Measurements from ENCODE around the gene NCOR1. TPM values are rescaled to one million over a fixed set of nuclear protein-coding genes. Genes with fewer than 3 reads are reported as not detected.
A peak's percentile ranks its signal among the peaks of the same experiment; 100 is the strongest.

NCOR1 gene
- total and polyA plus RNA-seq, 2 of the 13 experiments (the other 11 are each of a cell fraction or from before 2014, with no cell fraction given) = 57.0 to 71.7 TPM

DNA sequence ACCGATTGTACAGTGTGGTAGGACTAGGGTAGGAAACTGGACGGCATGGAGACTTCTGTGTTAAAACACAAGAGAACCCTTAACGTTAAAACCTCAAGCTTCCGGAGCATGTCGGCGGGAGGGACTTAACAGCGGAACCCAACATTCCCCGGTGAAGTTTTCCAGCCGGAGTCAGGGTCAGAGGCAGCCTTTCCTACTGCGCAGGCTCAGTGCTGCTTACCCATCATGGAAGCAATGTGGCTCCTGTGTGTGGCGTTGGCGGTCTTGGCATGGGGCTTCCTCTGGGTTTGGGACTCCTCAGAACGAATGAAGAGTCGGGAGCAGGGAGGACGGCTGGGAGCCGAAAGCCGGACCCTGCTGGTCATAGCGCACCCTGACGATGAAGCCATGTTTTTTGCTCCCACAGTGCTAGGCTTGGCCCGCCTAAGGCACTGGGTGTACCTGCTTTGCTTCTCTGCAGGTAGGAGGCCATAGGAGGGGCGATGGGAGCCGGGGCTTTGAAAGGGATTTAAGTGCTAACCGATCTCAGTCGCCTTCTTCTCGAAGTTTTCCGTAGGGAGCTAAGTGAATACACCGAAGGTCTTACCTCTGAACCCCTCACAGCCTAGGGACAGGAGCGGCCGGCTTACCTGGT, 1.8 kb upstream of the NCOR1 start, which contains the start of gene PIGL (continued):
- peak; percentile 39; the same call in 1 of the 2 replicates for TF ChIP-seq ZNF770 (CRISPR knock-in tag; IDR thresholded peaks at IDR 0.05)
- no peak for TF ChIP-seq PAWR (CRISPR knock-in tag; IDR thresholded peaks at IDR 0.05; ENCODE audit: borderline replicate concordance)
- TF ChIP-seq ZNF12 (CRISPR knock-in tag; IDR thresholded peaks at IDR 0.05) = 0 out of 2 replicates have a peak, but pooled peaks have one; percentile 62
- TF ChIP-seq XRCC5 (optimal IDR thresholded peaks at IDR 0.05; ENCODE audit: low read length) = peak; percentile 94
- TF ChIP-seq, protein P1, sequence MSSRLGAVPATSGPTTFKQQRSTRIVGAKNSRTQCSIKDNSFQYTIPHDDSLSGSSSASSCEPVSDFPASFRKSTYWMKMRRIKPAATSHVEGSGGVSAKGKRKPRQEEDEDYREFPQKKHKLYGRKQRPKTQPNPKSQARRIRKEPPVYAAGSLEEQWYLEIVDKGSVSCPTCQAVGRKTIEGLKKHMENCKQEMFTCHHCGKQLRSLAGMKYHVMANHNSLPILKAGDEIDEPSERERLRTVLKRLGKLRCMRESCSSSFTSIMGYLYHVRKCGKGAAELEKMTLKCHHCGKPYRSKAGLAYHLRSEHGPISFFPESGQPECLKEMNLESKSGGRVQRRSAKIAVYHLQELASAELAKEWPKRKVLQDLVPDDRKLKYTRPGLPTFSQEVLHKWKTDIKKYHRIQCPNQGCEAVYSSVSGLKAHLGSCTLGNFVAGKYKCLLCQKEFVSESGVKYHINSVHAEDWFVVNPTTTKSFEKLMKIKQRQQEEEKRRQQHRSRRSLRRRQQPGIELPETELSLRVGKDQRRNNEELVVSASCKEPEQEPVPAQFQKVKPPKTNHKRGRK (CRISPR knock-in tag; IDR thresholded peaks at IDR 0.05) = no peak
- peak; percentile 81; the same call in 1 of the 2 replicates for TF ChIP-seq ZNF598 (CRISPR knock-in tag; IDR thresholded peaks at IDR 0.05; ENCODE audit: borderline replicate concordance)
- TF ChIP-seq JUN (CRISPR knock-in tag; IDR thresholded peaks at IDR 0.05) = no peak
- peak; percentile 60; the same call in 1 of the 2 replicates for TF ChIP-seq GMEB1 (CRISPR knock-in tag; IDR thresholded peaks at IDR 0.05; ENCODE audit: borderline replicate concordance)
- peak; percentile 78 for TF ChIP-seq JARID2 (CRISPR knock-in tag; IDR thresholded peaks at IDR 0.05; ENCODE audit: insufficient replicate concordance)
- TF ChIP-seq ZNF609 (CRISPR knock-in tag; IDR thresholded peaks at IDR 0.05; ENCODE audit: borderline replicate concordance) = peak; percentile 50; the same call in 1 of the 2 replicates
- peak; percentile 83 for TF ChIP-seq TEAD3 (CRISPR knock-in tag; optimal IDR thresholded peaks at IDR 0.05; ENCODE audit: borderline replicate concordance)
- peak; percentile 20; the same call in 1 of the 2 replicates for TF ChIP-seq HNF4A (CRISPR knock-in tag; IDR thresholded peaks at IDR 0.05)
- TF ChIP-seq THAP11 (CRISPR knock-in tag; IDR thresholded peaks at IDR 0.05) = peak; percentile 94
- TF ChIP-seq ZNF205 (CRISPR knock-in tag; IDR thresholded peaks at IDR 0.05) = peak; percentile 72; the same call in 1 of the 2 replicates
- TF ChIP-seq ZNF441 (CRISPR knock-in tag; IDR thresholded peaks at IDR 0.05; ENCODE audit: borderline replicate concordance) = peak; percentile 64; the same call in 1 of the 2 replicates
- TF ChIP-seq ZNF232 (CRISPR knock-in tag; IDR thresholded peaks at IDR 0.05; ENCODE audit: borderline replicate concordance) = peak; percentile 60; the same call in 1 of the 2 replicates
- no peak for TF ChIP-seq ZNF513 (CRISPR knock-in tag; conservative IDR thresholded peaks at IDR 0.05)
